Esophagus squamous epithelium (tissue), 5 donors: ENCODE data around the gene UBE2L5. TPM values are rescaled to one million over a fixed set of nuclear protein-coding genes. Genes with fewer than 3 reads are reported as not detected.

ENCODE experiments used
- DNase-seq: peaks from one replicate; lab custom pipeline; 2025; lab: John Stamatoyannopoulos, UW
- H3K27ac ChIP-seq, 4 donors: fragments of 200-600 bp; sonication (generic); one replicate each; pipeline ENCODE4 v1.5.1; 2016 to 2019; ENCODE audit warnings: mild to moderate bottlenecking in 1 of 4
- H3K27me3 ChIP-seq, 4 donors: fragments of 200-600 bp; sonication (generic); 1 replicate in 3 of 4; 2 replicates in 1 of 4; pipeline versions ENCODE4 v1.5.1 to v1.6.0; 2017 to 2021; ENCODE audit warnings: antibody characterized with exemption in 1 of 4
- H3K36me3 ChIP-seq, 3 donors: fragments of 200-600 bp; sonication (generic); one replicate each; pipeline ENCODE4 v1.5.1; 2016 to 2019
- H3K4me1 ChIP-seq, 3 donors: fragments of 200-600 bp; sonication (generic); one replicate each; pipeline ENCODE4 v1.5.1; 2017 to 2019
- H3K4me3 ChIP-seq, 4 donors: fragments of 200-600 bp; sonication (generic); 1 replicate in 3 of 4; 2 replicates in 1 of 4; pipeline ENCODE4 v1.5.1; 2016 to 2019; ENCODE audit warnings: mild to moderate bottlenecking in 2 of 4, moderate library complexity in 1 of 4
- H3K9me3 ChIP-seq, 3 donors: fragments of 200-600 bp; sonication (generic); one replicate each; pipeline ENCODE4 v1.5.1; 2016 to 2019
- POLR2A ChIP-seq, 4 donors: fragments of 450-650 bp; IDR thresholded peaks; one replicate each; pipeline ENCODE4 v1.6.1; 2017; ENCODE audit warnings: antibody characterized with exemption in 4 of 4, mild to moderate bottlenecking in 4 of 4, moderate library complexity in 3 of 4
- WGBS, 2 donors: methylation state at CpG; one replicate each; pipeline ENCODE4 v1.1.5; 2018; 5-methylcytosine and 5-hydroxymethylcytosine counted together
- intact Hi-C: fragments of 100-400 bp; cut with DNase I; formaldehyde crosslinking; loops from one replicate; pipeline ENCODE4 v1.15.0; 2022
- total RNA-seq, 4 donors: library from RNA; depleted of rRNA; stranded (reverse); fragments of >200 nt; gene quantifications; one replicate each; pipeline ENCODE4 v1.1.0, GENCODE V29; 2016
- TF ChIP-seq, protein P1 (sequence below), 6 experiments: fragments of 450-650 bp in 4 of 6; fragments of 200-600 bp in 2 of 6; sonication (generic) in 2 of 6; IDR thresholded peaks; one replicate each; pipeline ENCODE4 v1.5.1; 2016 to 2019; ENCODE audit warnings: antibody characterized with exemption in 6 of 6, mild to moderate bottlenecking in 4 of 6, moderate library complexity in 4 of 6
- donor health status: DM: yes; HTN: yes; CAD: no.

The UBE2L5 gene
- under 1 TPM in 1 of 4 donors, not detected in 3; 0.19 TPM for total RNA-seq

DNA sequence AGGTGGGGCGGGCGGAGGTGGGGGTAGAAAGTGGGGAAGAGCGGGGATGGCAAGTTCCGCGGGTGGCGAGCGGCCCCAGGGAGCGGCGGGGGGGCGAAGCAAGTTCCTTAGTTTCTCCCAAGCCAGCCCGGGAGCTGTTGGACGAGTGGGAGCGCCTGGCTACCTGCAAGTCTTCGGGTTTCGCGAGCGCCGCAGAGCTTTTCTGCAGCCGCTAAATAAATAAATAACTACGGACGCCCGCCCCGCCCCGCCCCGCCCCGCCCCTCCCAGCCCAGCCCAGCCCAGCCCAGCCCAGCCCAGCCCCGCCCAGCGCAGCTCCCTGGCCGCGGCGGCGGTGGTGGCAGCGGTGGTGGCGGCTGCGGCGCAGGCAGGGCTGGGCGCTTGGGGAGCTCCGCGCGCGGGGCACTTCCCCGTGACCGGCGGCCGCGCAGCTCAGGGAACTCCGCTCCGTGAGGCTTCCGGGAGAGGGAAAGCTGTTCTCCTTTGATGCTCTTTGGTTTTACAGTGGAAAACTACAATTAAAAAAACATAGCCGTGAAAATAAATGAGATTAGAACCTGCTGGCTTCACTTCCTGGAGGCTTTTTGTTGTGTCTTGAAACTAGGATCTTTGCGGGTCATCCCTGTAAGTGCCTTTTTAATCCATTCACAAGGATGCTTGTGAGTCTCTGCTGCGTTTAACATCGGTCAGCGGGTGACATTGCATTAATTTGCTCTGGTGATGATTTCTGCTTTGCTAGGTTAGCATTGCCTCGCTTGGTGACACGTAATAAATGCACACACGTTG, at the start of gene UBE2L5:
Gene UBE2L5, plus strand, starts transcription at position 440 of the 786 bp plus-strand sequence. CDS start 5,498 bp downstream, outside the sequence.
- peak within 1 kb of the TSS; percentile 86 to 94 (median 88) for H3K27ac ChIP-seq
- WGBS, 2 donors: 1 to 2% methylated on average over 21 to 27 of the region's 57 CpGs
- peak within 1 kb of the TSS; percentile 43 to 67 (median 56) for H3K4me3 ChIP-seq
- DNase-seq: peak; percentile 37
- intact Hi-C loops: no loop called here
- H3K4me1 ChIP-seq: peaks cover 0 to 60% (median 27%) of the 10 kb centered on the region in 3 donors
- no peaks in the 10 kb centered on the region for H3K27me3 ChIP-seq
- H3K36me3 ChIP-seq: no peaks in the 10 kb centered on the region
- TF ChIP-seq, protein P1, sequence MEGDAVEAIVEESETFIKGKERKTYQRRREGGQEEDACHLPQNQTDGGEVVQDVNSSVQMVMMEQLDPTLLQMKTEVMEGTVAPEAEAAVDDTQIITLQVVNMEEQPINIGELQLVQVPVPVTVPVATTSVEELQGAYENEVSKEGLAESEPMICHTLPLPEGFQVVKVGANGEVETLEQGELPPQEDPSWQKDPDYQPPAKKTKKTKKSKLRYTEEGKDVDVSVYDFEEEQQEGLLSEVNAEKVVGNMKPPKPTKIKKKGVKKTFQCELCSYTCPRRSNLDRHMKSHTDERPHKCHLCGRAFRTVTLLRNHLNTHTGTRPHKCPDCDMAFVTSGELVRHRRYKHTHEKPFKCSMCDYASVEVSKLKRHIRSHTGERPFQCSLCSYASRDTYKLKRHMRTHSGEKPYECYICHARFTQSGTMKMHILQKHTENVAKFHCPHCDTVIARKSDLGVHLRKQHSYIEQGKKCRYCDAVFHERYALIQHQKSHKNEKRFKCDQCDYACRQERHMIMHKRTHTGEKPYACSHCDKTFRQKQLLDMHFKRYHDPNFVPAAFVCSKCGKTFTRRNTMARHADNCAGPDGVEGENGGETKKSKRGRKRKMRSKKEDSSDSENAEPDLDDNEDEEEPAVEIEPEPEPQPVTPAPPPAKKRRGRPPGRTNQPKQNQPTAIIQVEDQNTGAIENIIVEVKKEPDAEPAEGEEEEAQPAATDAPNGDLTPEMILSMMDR (IDR thresholded peaks at IDR 0.05): no peak
- TF ChIP-seq POLR2A (IDR thresholded peaks at IDR 0.05): peak in 2 of 4 donors; percentile 85 to 88
- H3K9me3 ChIP-seq: no peaks in the 10 kb centered on the region

DNA sequence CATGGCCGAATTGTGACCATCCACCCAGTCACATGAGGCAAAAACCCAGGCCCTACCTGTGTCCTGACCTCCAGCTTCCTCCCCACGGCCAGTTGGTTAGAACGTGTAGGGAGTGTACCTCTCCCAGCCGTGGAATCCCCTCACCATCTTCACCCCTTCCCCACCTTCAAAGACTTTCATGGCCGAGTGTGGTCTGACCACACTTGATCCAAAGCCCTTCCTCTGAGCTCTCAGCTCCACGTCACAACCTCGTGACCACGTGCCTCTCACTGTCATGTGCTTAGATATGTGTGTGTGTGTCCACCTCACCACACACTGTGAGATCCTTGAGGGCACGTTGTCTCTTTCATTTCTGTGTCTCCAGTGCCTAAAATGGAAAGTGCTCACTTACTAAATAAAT, 48.6 kb upstream of the UBE2L5 start:
- no peaks in the 10 kb centered on the region for H3K36me3 ChIP-seq
- DNase-seq: peak; percentile 4
- H3K27ac ChIP-seq: peak overlapping the region; percentile 13 to 40 (median 27)
- H3K4me1 ChIP-seq: peaks cover 14 to 44% (median 14%) of the 10 kb centered on the region in 3 donors
- TF ChIP-seq, protein P1 (IDR thresholded peaks at IDR 0.05): no peak
- peak in 1 of 4 donors; percentile 49 for TF ChIP-seq POLR2A (IDR thresholded peaks at IDR 0.05)
- intact Hi-C loops: no loop called here
- no peak overlapping the region for H3K4me3 ChIP-seq
- no peaks in the 10 kb centered on the region for H3K27me3 ChIP-seq
- no peaks in the 10 kb centered on the region for H3K9me3 ChIP-seq
- WGBS, 2 donors: 69 to 71% methylated on average over 9 of the region's 9 CpGs

DNA sequence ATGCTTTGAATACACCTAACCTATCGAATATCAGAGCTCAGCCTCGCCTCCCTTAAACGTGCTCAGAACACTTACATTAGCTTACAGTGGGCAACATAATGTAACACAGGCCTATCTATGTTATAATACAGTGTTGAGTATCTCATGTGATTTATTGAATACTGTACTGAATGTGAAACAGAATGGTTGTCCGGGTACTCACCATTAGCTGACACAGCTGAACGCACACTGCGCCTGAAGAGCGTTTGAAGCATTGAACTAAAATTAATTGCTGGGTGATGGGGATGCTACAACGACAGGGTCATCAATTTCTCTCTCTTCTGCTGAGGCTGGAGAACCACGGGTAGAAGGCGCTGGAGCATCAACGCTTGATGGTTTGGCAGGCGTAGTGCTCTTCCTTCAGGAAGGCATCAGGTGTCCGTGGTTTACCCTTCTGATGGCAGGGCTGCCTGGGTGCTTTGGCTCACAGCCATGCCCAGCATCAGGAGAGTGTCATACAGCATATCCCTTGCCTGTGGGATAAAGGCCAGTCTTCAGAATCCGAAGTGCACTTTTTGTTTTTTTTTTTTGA, 46.9 kb upstream of the UBE2L5 start:
- Histone ChIP-seq H3K4me1 (peaks cover 14 to 40% (median 14%) of the 10 kb centered on the region in 3 donors), H3K4me3 (peak overlapping the region in 2 of 4 donors; percentile 15 to 26), H3K36me3 (no peaks in the 10 kb centered on the region), H3K27me3 (no peaks in the 10 kb centered on the region), H3K9me3 (no peaks in the 10 kb centered on the region), H3K27ac (peak overlapping the region in 2 of 4 donors; percentile 36 to 56)
- intact Hi-C loops: no loop called here
- no peak for DNase-seq
- WGBS, 2 donors: 70 to 89% methylated on average over 13 to 14 of the region's 14 CpGs
- TF ChIP-seq, protein P1 (IDR thresholded peaks at IDR 0.05): no peak
- no peak for TF ChIP-seq POLR2A (IDR thresholded peaks at IDR 0.05)

DNA sequence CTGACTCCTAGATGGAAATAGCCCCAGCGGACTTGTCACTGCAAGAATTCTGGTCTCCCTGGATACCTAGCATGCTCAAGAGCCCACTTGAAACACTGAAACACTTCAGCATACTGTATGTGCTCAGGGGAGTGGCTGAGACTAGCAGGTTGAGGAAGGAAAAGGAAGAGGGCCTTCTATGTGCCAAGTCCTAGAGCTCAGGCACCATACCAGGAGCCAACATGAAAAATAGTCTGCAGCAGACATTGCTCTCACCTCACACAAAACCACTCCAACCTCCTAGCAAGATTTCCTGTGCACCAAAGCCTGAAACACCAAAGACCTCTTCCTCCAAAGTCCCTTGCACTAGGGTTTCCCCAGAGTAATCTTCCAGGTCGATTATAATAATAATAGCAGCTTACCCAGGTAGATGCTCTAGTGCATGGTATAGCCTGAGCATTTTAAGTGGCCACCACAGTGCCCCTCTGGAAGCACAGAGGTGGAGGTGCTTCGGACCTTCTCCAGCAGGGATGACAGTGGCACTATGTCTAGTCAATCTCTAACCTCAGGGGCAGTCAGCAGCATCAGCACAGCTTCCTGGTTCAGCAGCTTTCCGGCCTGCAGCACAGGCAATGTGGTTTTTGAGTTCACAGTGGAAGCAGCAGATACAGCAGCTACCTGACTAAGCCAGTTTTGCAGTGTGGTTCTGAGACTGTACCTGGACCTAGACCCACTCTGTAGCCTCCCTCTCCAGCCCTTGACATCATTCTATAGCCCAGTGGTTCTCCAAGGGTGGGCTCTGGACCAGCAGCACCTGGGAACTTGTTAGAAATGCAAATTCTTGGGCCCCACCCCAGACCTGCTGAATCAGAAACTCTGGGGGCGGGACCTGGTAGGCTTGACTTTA, 45.6 kb upstream of the UBE2L5 start:
- H3K27ac ChIP-seq: peak overlapping the region; percentile 38 to 61 (median 50)
- H3K27me3 ChIP-seq: no peaks in the 10 kb centered on the region
- no peaks in the 10 kb centered on the region for H3K36me3 ChIP-seq
- peaks cover 9 to 27% (median 9%) of the 10 kb centered on the region in 3 donors for H3K4me1 ChIP-seq
- H3K9me3 ChIP-seq: no peaks in the 10 kb centered on the region
- peak; percentile 16 for DNase-seq
- intact Hi-C loops: no loop called here
- peak overlapping the region in 2 of 4 donors; percentile 26 to 38 for H3K4me3 ChIP-seq
- WGBS, 2 donors: 48 to 55% methylated on average over 4 of the region's 5 CpGs
- TF ChIP-seq POLR2A (IDR thresholded peaks at IDR 0.05): peak in 1 of 4 donors; percentile 35
- TF ChIP-seq, protein P1 (IDR thresholded peaks at IDR 0.05): no peak
